T follicular helper cell (primary cell): ENCODE results near the gene SPAG6.
A peak's percentile ranks its signal among the peaks of the same experiment; 100 is the strongest.

Experiments
- DNase-seq: peaks from one replicate; pipeline ENCODE4 v3.0.0-alpha.2; 2020; ENCODE audit warnings: low read depth

The SPAG6 gene

GRCh38 chr10:22434521-22434920, 89.2 kb downstream of the SPAG6 start:
- no peak for DNase-seq

- no peak for DNase-seq
Observed at GRCh38 chr10:22435650-22436049, 90.4 kb downstream of the SPAG6 start.

GRCh38 chr10:22436526-22436892, 91.2 kb downstream of the SPAG6 start:
- no peak for DNase-seq

- peak; percentile 82 for DNase-seq
Observed at GRCh38 chr10:22436893-22437619, 91.8 kb downstream of the SPAG6 start.

GRCh38 chr10:22437620-22438588, 92.6 kb downstream of the SPAG6 start:
- DNase-seq, result peak; percentile 10

- DNase-seq, result no peak
Observed at GRCh38 chr10:22438711-22439110, 93.4 kb downstream of the SPAG6 start.

- no peak for DNase-seq
Observed at GRCh38 chr10:22442063-22442462, 96.8 kb downstream of the SPAG6 start.

GRCh38 chr10:22442468-22442867, 97.2 kb downstream of the SPAG6 start:
- DNase-seq, result no peak

- no peak for DNase-seq
Observed at GRCh38 chr10:22443175-22443901, 98.0 kb downstream of the SPAG6 start.

GRCh38 chr10:22444219-22444788, 99.0 kb downstream of the SPAG6 start:
- no peak for DNase-seq

- no peak for DNase-seq
Observed at GRCh38 chr10:22445495-22445894, 100.2 kb downstream of the SPAG6 start.

GRCh38 chr10:22447068-22447467, 101.8 kb downstream of the SPAG6 start:
- DNase-seq, result no peak

- DNase-seq, result no peak
Observed at GRCh38 chr10:22451346-22451745, 106.0 kb downstream of the SPAG6 start.

- DNase-seq, result no peak
Observed at GRCh38 chr10:22453320-22453719, 108.0 kb downstream of the SPAG6 start.

GRCh38 chr10:22453948-22454591, 108.8 kb downstream of the SPAG6 start:
- no peak for DNase-seq

GRCh38 chr10:22454634-22455033, 109.3 kb downstream of the SPAG6 start:
- DNase-seq, result no peak

GRCh38 chr10:22455068-22455857, 110.0 kb downstream of the SPAG6 start:
- DNase-seq, result no peak

GRCh38 chr10:22456486-22456885, 111.2 kb downstream of the SPAG6 start:
- no peak for DNase-seq

GRCh38 chr10:22458272-22459038, 113.2 kb downstream of the SPAG6 start:
- DNase-seq, result no peak

GRCh38 chr10:22459496-22459895, 114.2 kb downstream of the SPAG6 start:
- no peak for DNase-seq
